HL-60/S4 (cell line): ENCODE data around the gene LIPA.
"Not testable (repeated sequence)": the region's sequence is repeated elsewhere in the genome, so short reads cannot be mapped to it uniquely, and the experiment has no call there.

ENCODE experiments used
- in situ Hi-C: fragments of 300-500 bp; cut with MboI; formaldehyde crosslinking; loops from 2 replicates; pipeline ENCODE4 v1.14.3; 2022; ENCODE audit warnings: low sequenced_read_pairs

The LIPA gene

DNA sequence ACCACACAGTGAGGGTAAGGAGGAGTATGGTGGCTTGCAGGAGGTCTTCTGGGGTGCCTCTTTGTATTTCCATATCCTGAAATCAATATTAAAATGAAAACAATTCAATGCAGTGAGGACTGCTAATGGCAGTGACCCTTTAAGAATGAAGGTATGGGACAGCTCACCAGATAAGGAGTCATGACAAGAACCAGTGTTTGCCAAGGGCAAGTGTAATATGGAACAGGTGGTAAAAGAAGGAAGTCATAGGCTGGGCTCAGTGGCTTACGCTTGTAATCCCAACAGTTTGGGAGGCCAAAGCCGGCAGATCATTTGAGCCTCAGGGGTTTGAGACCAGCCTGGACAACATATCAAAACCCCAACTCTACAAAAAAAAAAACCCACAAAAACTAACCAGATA lies 20.0 kb upstream of the LIPA start:
- in situ Hi-C loops, result no loop called here

GRCh38 chr10:89270153-89270483 lies 18.5 kb upstream of the LIPA start:
- in situ Hi-C loops, result no loop called here

DNA sequence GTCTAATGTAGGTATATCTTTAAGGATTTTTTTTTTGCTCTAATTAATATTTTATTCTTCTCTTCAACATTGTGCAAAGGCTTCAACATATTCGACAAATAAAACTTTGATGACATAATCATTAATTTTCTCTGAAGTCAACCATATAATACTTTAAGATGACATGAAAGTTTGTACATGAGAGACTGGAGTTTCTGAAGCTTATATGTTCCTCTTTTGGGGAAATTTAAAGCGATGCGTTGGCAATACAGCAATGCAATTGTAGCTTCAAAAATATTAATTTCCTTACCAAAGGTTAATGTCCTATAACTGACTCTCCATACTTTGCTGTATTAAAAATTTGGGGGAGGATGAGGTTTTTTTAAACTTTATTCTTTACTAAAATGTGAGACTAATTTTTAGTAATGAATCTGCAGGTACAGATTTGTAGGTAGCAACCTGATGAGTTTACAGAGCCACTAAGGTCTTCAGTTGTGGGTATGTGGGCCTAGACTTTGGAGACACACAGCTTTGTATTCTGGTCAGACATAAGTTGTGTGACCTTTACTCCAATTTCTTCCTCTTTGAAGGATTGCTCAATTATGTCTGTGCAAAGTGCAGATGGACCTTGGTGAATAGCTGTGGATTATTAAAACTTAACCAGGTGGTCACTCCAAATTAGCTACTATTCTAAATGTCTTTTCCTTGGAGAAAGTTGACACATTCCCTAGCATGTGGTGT lies 18.0 kb upstream of the LIPA start:
- in situ Hi-C loops, result no loop called here

DNA sequence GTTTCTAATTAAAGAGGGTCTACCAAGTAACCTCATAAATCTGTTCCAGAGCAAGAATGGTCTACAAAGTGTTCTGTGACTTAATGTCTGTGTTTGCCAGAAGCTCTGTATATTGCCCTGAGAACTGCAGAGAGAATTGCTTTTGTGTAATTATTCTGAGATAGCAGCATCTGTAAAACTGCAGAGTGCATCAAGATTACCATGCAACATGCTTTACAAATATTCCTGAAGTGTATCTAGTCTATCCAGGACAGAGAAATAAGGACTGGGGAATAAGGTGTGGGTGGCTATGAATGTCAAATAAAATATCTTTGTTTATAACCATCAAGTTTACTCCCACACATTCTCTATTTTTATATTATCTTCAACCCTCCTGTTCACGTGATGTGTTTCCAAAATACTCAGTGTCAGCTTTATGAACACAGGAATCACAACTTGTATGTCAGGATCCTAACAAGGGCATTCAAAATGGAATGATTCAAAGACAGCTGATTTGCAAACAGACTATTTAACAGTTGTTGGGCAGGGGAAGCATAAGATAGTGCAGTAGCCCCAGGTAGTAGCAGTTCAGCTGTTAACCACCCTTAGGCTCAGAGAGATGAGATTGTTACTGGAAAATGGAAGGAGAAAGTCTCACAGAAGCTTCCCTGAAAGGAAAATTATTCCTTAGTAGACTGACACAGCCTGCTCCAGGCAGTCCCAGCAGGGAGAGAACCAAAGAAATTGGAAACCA lies 15.3 kb upstream of the LIPA start:
- in situ Hi-C loops, result no loop called here

DNA sequence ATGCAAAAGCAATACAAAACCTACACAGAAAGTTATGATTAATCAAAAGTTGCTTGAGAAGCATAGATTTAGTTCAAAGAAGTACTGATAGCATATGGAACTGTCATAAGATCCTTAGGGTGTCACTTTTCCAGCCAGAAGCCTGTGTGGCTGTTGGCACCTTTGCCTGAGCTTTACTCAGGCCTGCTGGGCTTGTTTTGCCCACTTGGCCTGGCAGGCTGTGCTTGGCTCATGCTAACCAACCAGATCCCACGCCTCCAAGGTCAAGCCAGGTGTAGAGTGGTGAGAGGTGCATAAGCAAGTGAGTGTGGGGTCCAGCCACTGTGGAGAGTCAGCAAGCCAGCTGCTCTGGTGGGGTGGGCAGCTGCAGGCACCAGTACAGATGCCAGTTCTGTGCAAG lies 12.0 kb upstream of the LIPA start:
- in situ Hi-C loops, result no loop called here

DNA sequence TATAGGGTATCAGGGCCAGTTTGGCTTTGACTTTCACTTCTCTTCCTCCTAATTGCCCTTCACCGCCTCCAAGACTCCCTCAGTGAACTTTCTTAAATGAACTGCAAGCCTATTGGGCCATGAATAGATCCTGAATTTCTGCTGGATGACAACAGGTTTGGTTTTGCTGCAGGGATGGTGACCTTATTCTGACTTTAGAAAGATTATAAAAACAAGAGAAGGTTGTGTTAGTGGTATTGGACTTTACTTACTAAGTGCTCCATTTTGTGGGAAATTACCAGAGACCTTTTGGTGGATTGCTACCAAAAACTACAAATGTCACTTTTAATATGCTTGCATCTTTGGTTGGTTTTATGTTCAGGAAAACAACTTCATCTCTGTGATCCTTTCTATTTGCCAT lies 11.5 kb upstream of the LIPA start:
- in situ Hi-C loops, result no loop called here

DNA sequence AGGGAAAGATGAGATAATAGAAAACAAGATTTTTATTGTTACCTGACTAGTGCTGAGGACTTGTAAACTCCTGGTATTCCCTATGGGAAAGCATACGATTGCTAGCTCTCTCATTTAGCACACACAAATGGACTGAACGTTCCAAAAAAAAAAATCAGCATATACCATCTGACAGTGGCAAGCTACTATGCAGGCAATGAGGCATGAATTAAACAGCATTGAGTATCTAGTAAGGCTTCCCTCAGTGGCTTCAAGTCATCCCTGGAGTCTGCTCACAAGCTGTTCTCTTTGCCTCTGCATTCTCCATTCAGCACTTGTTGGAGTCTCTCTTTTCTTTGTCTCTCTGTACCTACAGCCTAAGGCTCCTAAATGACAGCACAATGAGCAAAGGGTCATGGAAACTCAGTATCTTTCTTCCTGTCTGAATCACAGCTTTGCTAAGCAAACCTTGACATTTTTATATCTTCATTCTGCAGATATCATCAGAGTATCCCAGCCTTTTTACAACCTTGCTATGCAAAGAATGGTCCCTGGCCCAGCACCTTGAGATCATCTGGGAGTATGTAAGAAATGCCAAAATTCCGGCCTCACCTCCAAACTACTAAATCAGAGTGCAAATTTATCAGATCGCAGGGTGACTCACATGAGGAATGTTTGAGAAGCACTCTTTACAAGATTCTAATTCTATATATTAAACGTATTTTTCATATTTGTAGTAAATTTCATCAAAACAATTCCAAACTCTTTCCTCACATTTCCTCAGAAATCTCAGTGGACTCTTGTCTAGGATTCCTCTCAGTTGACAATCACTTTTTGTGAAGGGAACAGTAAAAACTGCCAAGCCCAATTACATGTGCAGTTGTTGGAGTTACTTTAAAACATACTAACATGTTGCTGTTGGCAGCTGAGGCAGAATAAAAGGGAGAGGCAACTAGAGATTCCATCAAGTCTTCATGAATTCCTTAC lies 10.8 kb upstream of the LIPA start:
- in situ Hi-C loops, result no loop called here

DNA sequence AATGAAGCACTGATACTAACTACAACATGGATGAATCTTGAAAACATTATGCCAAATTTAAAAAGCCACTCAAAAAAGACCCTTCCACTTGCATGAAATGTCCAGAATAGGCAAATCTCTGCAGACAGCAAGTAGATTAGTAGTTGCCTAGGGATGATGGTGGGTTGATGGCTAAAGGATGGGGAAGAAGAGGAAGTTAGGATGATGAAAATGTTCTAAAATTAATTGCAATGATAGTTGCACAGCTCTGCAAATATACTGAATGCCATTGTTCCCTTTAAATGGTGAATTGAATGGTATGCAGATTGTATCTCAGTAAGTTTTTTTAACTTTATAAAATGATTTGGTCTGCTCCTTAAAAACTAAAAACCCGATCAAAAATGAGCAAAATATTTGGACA lies 7.3 kb upstream of the LIPA start:
- in situ Hi-C loops, result loop anchor here (10.0 kb wide), 1 partner anchor 306 kb away; no protein-coding TSS in a partner anchor

- in situ Hi-C loops, result loop anchor here (10.0 kb wide), 1 partner anchor 307 kb away; no protein-coding TSS in a partner anchor
These were observed 6.0 kb upstream of the LIPA start for GRCh38 chr10:89257581-89257980.

GRCh38 chr10:89256962-89257361 lies 5.4 kb upstream of the LIPA start:
- in situ Hi-C loops, result loop anchor here (10.0 kb wide), 1 partner anchor 308 kb away; no protein-coding TSS in a partner anchor

DNA sequence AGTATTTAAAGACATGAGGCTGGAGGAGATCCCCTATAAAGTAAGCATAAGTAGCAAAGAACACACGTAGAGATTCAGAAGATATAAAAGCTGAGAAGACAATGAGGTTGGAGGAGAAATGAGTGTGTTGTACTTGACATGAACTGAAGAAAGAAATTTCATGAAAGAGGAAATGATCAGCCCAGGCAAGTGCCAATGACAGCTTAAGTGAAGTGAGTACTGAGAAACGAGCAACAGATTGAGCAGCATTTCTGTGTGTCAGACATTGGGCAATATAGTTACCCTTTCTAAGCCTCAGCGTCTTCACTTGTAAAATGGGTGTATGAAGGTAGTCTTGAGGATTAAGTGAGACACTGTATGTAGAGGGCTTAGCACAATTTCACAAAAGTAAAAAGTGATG lies 4.8 kb upstream of the LIPA start:
- in situ Hi-C loops, result loop anchor here (10.0 kb wide), 1 partner anchor 308 kb away; no protein-coding TSS in a partner anchor

DNA sequence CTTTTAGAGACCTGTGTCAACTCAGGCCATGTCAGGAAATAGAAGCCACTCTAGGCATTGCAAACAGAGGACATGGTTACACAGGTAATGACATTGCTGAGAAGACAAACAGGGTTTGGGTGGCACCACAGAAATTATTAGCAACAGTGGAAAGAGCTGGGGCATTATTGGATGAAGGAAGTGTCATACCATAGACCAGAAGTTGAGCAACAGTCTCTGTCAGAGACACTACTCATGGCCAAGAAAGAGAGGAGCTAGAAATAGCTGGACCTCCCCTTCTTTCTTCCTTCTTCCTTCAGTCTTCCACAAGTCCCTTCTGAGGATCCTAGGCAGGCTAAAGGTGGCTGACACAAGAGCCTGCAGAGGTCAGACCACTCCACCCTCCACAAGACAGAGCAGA lies 4.2 kb upstream of the LIPA start:
- in situ Hi-C loops, result loop anchor here (10.0 kb wide), 1 partner anchor 309 kb away; no protein-coding TSS in a partner anchor

DNA sequence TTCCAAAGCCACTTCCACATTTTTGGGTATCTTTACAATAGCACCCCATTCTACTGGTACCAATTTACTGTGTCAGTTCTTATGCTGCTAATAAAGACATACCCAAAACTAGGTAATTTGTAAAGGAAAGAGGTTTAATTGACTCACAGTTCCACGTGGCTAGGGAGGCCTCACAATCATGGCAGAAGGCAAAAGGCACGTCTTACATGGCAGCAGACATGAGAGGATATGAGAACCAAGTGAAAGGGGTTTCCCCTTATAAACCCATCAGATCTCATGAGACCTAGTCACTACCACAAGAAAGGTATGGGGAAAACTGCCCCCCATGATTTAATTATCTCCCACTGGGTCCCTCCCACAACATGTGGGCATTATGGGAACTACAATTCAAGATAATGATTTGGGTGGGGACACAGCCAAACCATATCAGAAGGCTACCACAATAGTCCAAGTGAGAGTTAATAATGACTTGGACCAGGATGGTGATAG lies 3.6 kb upstream of the LIPA start:
- in situ Hi-C loops, result loop anchor here (10.0 kb wide), 1 partner anchor 310 kb away; no protein-coding TSS in a partner anchor

DNA sequence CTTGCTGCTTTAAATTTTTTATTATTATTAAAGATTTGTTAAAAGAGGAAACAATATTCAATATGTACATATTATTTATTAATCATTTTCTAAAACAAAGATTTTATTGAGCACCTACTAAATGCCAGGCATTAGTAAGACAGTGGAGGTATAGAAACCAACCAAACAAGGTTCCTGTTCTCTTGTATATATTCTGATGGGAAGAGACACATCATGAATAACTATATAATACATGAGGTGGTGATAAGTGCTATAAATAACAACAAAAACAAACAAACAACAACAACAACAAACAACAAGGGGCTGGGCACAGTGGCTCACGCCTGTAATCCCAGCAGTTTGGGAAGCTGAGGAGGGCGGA lies 630 bp upstream of the LIPA start:
- in situ Hi-C loops, result loop anchor here (10.0 kb wide), 1 partner anchor 313 kb away; no protein-coding TSS in a partner anchor

GRCh38 chr10:89250865-89251408 lies 638 bp downstream of the LIPA start:
- in situ Hi-C loops, result loop anchor here (10.0 kb wide), 1 partner anchor 314 kb away; no protein-coding TSS in a partner anchor

DNA sequence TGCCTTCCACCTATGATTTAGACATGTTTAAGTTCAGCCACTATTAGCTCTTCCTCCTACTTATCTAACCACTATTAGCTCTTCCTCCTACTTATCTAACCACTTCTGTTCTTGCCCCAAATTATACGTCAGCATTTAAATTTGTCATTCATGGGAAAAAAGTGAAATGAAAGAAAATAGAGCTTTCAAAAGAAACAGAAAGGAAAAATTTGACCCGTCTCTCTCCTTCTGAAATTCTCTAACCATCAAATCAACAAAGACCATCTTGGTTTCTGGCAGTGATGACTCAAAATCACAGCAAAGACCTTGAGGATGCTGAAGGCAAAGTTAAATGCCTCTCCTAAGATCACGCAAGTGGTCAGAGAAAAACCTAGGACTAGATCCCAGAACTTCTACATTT lies 2.6 kb downstream of the LIPA start:
- in situ Hi-C loops, result no loop called here

GRCh38 chr10:89247623-89248022 lies 4.0 kb downstream of the LIPA start:
- in situ Hi-C loops, result not testable (repeated sequence)

DNA sequence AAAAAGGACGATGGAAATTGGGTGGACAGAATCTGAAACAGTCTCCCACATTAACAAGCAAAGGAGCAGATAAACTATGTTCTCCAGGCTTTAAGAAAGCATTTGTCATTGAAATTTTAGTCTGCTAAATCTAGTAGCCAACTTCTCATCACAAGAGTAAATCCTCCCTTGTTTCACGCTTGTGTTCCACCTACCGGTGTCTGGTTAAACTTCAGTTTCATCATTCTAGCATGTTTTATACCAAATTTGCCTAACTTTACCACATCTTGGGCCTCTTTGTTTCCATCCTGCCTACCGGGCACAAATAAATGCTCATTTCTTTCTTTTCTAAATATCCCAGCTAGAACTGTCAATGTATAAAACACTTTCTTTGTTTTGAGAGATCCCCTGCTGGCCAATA lies 5.8 kb downstream of the LIPA start:
- in situ Hi-C loops, result no loop called here

- in situ Hi-C loops, result no loop called here
These were observed 8.6 kb downstream of the LIPA start for GRCh38 chr10:89242840-89243568.

DNA sequence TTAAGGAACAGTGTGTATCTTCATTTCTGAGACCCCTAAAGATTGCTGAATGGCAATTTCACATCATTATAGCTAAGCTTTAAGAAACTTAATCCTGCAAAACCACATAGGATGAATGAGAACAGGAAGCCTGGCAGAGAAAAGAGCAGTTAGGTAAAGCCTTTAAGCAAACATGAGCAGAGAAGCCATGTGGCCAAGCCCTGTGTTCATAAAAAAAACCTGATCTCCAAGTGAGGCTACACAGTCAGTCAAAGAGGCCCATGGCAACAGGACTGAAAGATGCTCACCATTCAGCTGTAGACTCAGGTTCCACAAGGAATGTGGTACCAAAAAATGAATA lies 9.3 kb downstream of the LIPA start:
- in situ Hi-C loops, result no loop called here
